ENCODE results near the gene ACOX3.

DNA sequence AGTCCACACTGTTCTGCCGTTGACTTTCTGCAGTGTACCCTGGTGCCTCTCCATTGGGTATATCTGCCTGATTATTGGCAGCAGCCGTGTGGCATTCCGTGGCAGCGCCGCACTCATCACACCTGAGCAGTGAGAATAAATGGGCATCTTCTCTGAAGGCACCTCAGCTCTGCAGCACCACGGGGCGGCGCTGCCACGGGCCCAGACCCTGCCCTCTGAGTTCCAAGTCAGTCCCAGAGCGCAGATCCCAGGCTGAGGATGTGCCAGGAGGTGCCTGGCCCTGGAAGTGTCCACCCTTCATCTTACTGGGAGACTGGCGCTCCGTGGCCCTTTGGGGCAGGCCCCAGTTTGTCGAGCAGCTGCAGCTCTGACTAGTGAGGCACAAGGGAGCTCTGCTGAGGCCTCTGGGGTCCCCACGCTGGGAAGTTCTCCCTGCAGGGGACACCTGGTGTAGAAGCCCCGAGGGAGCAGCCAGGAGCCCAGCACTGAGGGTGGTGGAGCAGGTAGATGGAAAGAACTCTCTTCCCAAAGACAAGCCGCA, 36.6 kb upstream of the ACOX3 start:
- TF ChIP-seq, protein P1, sequence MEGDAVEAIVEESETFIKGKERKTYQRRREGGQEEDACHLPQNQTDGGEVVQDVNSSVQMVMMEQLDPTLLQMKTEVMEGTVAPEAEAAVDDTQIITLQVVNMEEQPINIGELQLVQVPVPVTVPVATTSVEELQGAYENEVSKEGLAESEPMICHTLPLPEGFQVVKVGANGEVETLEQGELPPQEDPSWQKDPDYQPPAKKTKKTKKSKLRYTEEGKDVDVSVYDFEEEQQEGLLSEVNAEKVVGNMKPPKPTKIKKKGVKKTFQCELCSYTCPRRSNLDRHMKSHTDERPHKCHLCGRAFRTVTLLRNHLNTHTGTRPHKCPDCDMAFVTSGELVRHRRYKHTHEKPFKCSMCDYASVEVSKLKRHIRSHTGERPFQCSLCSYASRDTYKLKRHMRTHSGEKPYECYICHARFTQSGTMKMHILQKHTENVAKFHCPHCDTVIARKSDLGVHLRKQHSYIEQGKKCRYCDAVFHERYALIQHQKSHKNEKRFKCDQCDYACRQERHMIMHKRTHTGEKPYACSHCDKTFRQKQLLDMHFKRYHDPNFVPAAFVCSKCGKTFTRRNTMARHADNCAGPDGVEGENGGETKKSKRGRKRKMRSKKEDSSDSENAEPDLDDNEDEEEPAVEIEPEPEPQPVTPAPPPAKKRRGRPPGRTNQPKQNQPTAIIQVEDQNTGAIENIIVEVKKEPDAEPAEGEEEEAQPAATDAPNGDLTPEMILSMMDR (IDR thresholded peaks at IDR 0.05): no peak
- no peak for TF ChIP-seq POLR2A (IDR thresholded peaks at IDR 0.05)
- no peak for TF ChIP-seq POLR2AphosphoS5 (IDR thresholded peaks at IDR 0.05)
- no peak for TF ChIP-seq EP300 (IDR thresholded peaks at IDR 0.05; ENCODE audit: low read depth)
